Measurements from ENCODE around the gene FOXM1. TPM values are rescaled to one million over a fixed set of nuclear protein-coding genes. Genes with fewer than 3 reads are reported as not detected.
A peak's percentile ranks its signal among the peaks of the same experiment; 100 is the strongest.

The FOXM1 gene
- total RNA-seq, 1 donor from 2014 or later: 8.1 TPM

DNA sequence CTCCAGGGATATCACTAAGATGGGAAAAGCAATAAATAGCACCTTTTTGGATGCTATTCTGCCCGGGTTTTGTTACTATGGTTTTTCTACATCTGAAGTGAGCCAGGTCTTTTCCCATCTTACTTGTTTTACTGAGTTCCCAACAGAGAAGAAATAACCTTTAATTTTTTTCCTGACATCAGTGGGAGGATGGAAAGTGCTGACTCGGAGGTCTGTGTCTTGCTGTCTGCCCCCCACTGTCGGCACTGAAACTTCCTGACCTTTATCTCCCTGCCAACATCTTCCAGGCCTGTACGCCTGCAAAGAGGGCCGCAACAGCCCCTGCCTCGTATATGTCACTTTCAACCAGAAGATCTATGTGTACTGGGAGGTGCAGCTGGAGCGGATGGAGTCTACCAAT, 53.5 kb downstream of the FOXM1 start:
- H3K27ac ChIP-seq: no peak overlapping the region
- DNase-seq (ENCODE audit: extremely low spot score in 2 of 2): no peak
- no peaks in the 10 kb centered on the region for H3K4me1 ChIP-seq
- TF ChIP-seq CTCF (IDR thresholded peaks at IDR 0.05): no peak
- TF ChIP-seq POLR2A (IDR thresholded peaks at IDR 0.05): no peak
- TF ChIP-seq POLR2AphosphoS5 (IDR thresholded peaks at IDR 0.05; ENCODE audit: insufficient read depth in 1 of 2, low read depth in 1 of 2): no peak
- H3K9me3 ChIP-seq: no peaks in the 10 kb centered on the region
- peaks cover 0 to 84% of the 10 kb centered on the region in 2 donors for H3K36me3 ChIP-seq
- no peak overlapping the region for H3K4me3 ChIP-seq
- intact Hi-C loops (cut with DNase I): no loop called here
- no peaks in the 10 kb centered on the region for H3K27me3 ChIP-seq

- no peak overlapping the region for H3K27ac ChIP-seq
- no peaks in the 10 kb centered on the region for H3K9me3 ChIP-seq
- no peak overlapping the region for H3K4me3 ChIP-seq
- no peaks in the 10 kb centered on the region for H3K27me3 ChIP-seq
- peaks cover 0 to 63% of the 10 kb centered on the region in 2 donors for H3K36me3 ChIP-seq
- intact Hi-C loops (cut with DNase I): no loop called here
- H3K4me1 ChIP-seq: peaks cover 2% of the 10 kb centered on the region
- no peak for DNase-seq (ENCODE audit: extremely low spot score in 2 of 2)
- TF ChIP-seq CTCF (IDR thresholded peaks at IDR 0.05) (no peak), POLR2AphosphoS5 (IDR thresholded peaks at IDR 0.05; ENCODE audit: insufficient read depth in 1 of 2, low read depth in 1 of 2) (no peak), POLR2A (IDR thresholded peaks at IDR 0.05) (no peak)
Observed at GRCh38 chr12:2820432-2820831, 56.5 kb downstream of the FOXM1 start.

DNA sequence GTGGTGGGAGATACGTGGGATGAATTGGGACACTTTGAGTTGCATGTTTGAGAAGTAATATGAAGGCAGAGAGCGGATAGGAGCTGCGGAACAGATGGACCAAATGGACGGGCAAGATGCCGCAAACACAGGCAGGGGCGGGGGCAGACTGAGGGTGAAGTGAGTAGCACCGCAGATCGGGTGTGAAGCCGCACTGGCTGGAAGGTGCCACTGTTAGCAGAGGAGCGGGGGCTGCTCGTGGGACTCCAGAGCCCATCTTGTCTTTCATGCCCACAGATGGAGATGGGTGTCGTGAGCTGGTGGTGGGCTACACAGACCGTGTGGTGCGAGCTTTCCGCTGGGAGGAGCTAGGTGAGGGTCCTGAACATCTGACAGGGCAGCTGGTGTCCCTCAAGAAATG, 57.2 kb downstream of the FOXM1 start:
- peaks cover 8% of the 10 kb centered on the region for H3K4me1 ChIP-seq
- no peaks in the 10 kb centered on the region for H3K27me3 ChIP-seq
- no peaks in the 10 kb centered on the region for H3K9me3 ChIP-seq
- intact Hi-C loops (cut with DNase I): no loop called here
- TF ChIP-seq POLR2AphosphoS5 (IDR thresholded peaks at IDR 0.05; ENCODE audit: insufficient read depth in 1 of 2, low read depth in 1 of 2): no peak
- TF ChIP-seq POLR2A (IDR thresholded peaks at IDR 0.05): no peak
- no peak for TF ChIP-seq CTCF (IDR thresholded peaks at IDR 0.05)
- peaks cover 0 to 57% of the 10 kb centered on the region in 2 donors for H3K36me3 ChIP-seq
- no peak overlapping the region for H3K27ac ChIP-seq
- H3K4me3 ChIP-seq: no peak overlapping the region
- no peak for DNase-seq (ENCODE audit: extremely low spot score in 2 of 2)

- H3K27me3 ChIP-seq: no peaks in the 10 kb centered on the region
- TF ChIP-seq CTCF (IDR thresholded peaks at IDR 0.05) (peak; percentile 16 to 44 (median 22)), POLR2A (IDR thresholded peaks at IDR 0.05) (no peak), POLR2AphosphoS5 (IDR thresholded peaks at IDR 0.05; ENCODE audit: insufficient read depth in 1 of 2, low read depth in 1 of 2) (peak in 1 of 2 donors; percentile 58)
- no peaks in the 10 kb centered on the region for H3K9me3 ChIP-seq
- H3K4me1 ChIP-seq: peaks cover 36% of the 10 kb centered on the region
- intact Hi-C loops (cut with DNase I): no loop called here
- H3K4me3 ChIP-seq: peak overlapping the region; percentile 70 to 74
- H3K36me3 ChIP-seq: peaks cover 0 to 8% of the 10 kb centered on the region in 2 donors
- no peak for DNase-seq (ENCODE audit: extremely low spot score in 2 of 2)
- peak overlapping the region; percentile 93 for H3K27ac ChIP-seq
Observed at GRCh38 chr12:2813214-2814185, 63.5 kb downstream of the FOXM1 start.
